Natural killer cell (primary cell): ENCODE results near the gene LGALS1. TPM values are rescaled to one million over a fixed set of nuclear protein-coding genes. Genes with fewer than 3 reads are reported as not detected.
"Not testable (repeated sequence)": the region's sequence is repeated elsewhere in the genome, so short reads cannot be mapped to it uniquely, and the experiment has no call there.

Experiments
- ATAC-seq, 3 donors: fragments of 150-1000 bp in 2 of 3; fragments of 200-7000 bp in 1 of 3; cut with Tn5 transposase; 1 replicate in 1 of 3; 2 replicates in 2 of 3; pipeline ENCODE4 v1.10.0; 2021; ENCODE audit warnings: mild to moderate bottlenecking in 2 of 3, moderate library complexity in 2 of 3
- DNase-seq, 2 donors: peaks; one replicate each; pipeline versions ENCODE4 v3.0.0 to v3.0.0-alpha.2; 2013 to 2021; ENCODE audit warnings: mixed read lengths in 1 of 2
- H3K27ac ChIP-seq: one replicate; pipeline ENCODE4 v1.5.1; 2013; ENCODE audit warnings: mild to moderate bottlenecking, low read length
- H3K27me3 ChIP-seq: one replicate; pipeline ENCODE4 v1.6.1; 2013; ENCODE audit warnings: low read length; ENCODE audit not compliant: control insufficient read depth, insufficient read depth
- H3K36me3 ChIP-seq: one replicate; pipeline ENCODE4 v1.6.1; 2013; ENCODE audit warnings: low read length; ENCODE audit not compliant: control insufficient read depth, insufficient read depth
- H3K4me1 ChIP-seq: one replicate; pipeline ENCODE4 v1.6.1; 2013; ENCODE audit warnings: low read length; ENCODE audit not compliant: control insufficient read depth, insufficient read depth
- H3K4me3 ChIP-seq: one replicate; pipeline ENCODE4 v1.5.1; 2013; ENCODE audit warnings: low read length
- H3K9me3 ChIP-seq: one replicate; pipeline ENCODE4 v1.6.1; 2013; ENCODE audit warnings: low read length; ENCODE audit not compliant: control insufficient read depth, insufficient read depth
- H3K27ac Mint-ChIP-seq, 2 donors: one replicate each; pipeline ENCODE4 v1.8.0; 2022; ENCODE audit warnings: mild to moderate bottlenecking in 2 of 2, mixed read lengths in 2 of 2, moderate library complexity in 1 of 2
- H3K27me3 Mint-ChIP-seq, 2 donors: one replicate each; pipeline ENCODE4 v1.8.0; 2022; ENCODE audit warnings: low read depth in 2 of 2, mixed read lengths in 2 of 2
- H3K36me3 Mint-ChIP-seq: one replicate; pipeline ENCODE4 v1.8.0; 2022; ENCODE audit warnings: mixed read lengths
- H3K4me1 Mint-ChIP-seq, 2 donors: one replicate each; pipeline ENCODE4 v1.8.0; 2022; ENCODE audit warnings: mixed read lengths in 2 of 2
- H3K4me3 Mint-ChIP-seq: one replicate; pipeline ENCODE4 v1.8.0; 2022; ENCODE audit warnings: mild to moderate bottlenecking, moderate library complexity, mixed read lengths
- H3K9me3 Mint-ChIP-seq, 2 donors: one replicate each; pipeline ENCODE4 v1.8.0; 2022; ENCODE audit warnings: mixed read lengths in 2 of 2
- WGBS: methylation state at CpG from one replicate; pipeline ENCODE4 v1.1.7; 2013; ENCODE audit warnings: missing lambda C conversion rate; ENCODE audit not compliant: insufficient coverage; 5-methylcytosine and 5-hydroxymethylcytosine counted together
- intact Hi-C: fragments of 100-400 bp; cut with micrococcal nuclease; formaldehyde crosslinking; loops from one replicate; pipeline ENCODE4 v1.14.2; 2022
- total RNA-seq, 4 donors: library from RNA; stranded (reverse); fragments of 120-200 nt in 1 of 4; gene quantifications; one replicate each; pipeline versions ENCODE4 v1.2.3 to v1.2.4, GENCODE V29; 2013 to 2022
- TF ChIP-seq, protein P1 (sequence below): fragments of 200-600 bp; IDR thresholded peaks from one replicate; pipeline ENCODE4 v1.8.0; 2022; ENCODE audit warnings: antibody characterized with exemption

LGALS1 gene
- total RNA-seq, 3 donors from 2014 or later (not counting 1 experiment from before 2014, with no cell fraction given), result 195 to 218 (median 214) TPM

DNA sequence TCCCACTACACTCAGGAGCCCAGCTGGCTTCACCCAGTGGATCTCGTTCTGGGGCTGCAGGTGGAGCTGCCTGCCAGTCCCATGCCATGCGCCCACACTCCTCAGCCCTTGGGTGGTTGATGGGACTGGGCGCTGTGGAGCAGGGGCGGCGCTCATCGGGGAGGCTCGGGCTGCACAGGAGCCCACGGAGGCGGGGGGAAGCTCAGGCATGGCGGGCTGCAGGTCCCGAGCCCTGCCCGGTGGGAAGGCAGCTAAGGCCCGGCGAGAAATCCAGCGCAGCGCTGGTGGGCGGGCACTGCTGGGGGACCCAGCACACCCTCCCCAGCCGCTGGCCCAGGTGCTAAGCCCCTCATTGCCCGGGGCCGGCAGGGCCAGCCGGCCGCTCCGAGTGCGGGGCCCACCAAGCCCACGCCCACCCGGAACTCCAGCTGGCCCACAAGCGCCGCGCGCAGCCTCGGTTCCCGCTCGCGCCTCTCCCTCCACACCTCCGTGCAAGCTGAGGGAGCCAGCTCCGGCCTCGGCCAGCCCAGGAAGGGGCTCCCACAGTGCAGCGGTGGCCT is 42.4 kb downstream of the LGALS1 start:
- H3K27me3 ChIP-seq, H3K4me3 Mint-ChIP-seq, H3K36me3 Mint-ChIP-seq, H3K27me3 Mint-ChIP-seq, H3K27ac Mint-ChIP-seq, ATAC-seq, H3K4me1 ChIP-seq, DNase-seq, H3K9me3 ChIP-seq, H3K9me3 Mint-ChIP-seq, intact Hi-C loops, H3K27ac ChIP-seq, H3K4me3 ChIP-seq, H3K36me3 ChIP-seq, H3K4me1 Mint-ChIP-seq: not testable (repeated sequence)
- 97% methylated on average over 38 of the region's 38 CpGs for WGBS

DNA sequence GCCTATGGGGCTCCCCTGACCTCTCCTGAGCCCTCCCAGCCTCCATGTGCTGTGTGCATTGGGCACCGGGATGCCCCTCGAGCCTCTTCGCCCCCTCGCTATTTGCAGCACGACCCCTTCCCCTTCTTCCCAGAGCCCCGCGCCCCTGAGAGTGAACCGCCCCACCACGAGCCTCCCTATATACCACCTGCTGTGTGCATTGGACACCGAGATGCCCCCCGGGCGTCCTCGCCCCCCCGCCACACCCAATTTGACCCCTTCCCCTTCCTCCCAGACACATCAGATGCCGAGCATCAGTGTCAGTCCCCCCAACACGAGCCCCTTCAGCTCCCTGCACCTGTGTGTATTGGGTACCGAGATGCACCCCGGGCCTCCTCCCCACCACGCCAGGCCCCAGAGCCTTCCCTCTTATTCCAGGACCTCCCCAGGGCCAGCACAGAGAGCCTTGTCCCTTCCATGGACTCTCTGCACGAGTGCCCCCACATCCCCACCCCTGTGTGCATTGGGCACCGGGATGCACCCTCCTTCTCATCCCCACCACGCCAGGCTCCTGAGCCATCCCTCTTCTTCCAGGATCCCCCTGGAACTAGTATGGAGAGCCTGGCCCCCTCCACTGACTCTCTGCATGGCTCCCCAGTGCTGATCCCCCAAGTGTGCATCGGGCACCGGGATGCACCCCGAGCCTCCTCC is 50.3 kb downstream of the LGALS1 start:
- no peak for DNase-seq
- Histone ChIP-seq H3K9me3 (no peaks in the 10 kb centered on the region), H3K4me1 (peaks cover 3% of the 10 kb centered on the region), H3K27me3 (no peaks in the 10 kb centered on the region), H3K27ac (no peak overlapping the region), H3K4me3 (no peak overlapping the region), H3K36me3 (no peaks in the 10 kb centered on the region)
- 93% methylated on average over 25 of the region's 25 CpGs for WGBS
- H3K4me1 Mint-ChIP-seq, result peaks cover 0 to 5% of the 10 kb centered on the region in 2 donors
- no peak overlapping the region for H3K4me3 Mint-ChIP-seq
- H3K27ac Mint-ChIP-seq, result peak overlapping the region in 1 of 2 donors; percentile 33
- H3K9me3 Mint-ChIP-seq, result no peaks in the 10 kb centered on the region
- TF ChIP-seq, protein P1, sequence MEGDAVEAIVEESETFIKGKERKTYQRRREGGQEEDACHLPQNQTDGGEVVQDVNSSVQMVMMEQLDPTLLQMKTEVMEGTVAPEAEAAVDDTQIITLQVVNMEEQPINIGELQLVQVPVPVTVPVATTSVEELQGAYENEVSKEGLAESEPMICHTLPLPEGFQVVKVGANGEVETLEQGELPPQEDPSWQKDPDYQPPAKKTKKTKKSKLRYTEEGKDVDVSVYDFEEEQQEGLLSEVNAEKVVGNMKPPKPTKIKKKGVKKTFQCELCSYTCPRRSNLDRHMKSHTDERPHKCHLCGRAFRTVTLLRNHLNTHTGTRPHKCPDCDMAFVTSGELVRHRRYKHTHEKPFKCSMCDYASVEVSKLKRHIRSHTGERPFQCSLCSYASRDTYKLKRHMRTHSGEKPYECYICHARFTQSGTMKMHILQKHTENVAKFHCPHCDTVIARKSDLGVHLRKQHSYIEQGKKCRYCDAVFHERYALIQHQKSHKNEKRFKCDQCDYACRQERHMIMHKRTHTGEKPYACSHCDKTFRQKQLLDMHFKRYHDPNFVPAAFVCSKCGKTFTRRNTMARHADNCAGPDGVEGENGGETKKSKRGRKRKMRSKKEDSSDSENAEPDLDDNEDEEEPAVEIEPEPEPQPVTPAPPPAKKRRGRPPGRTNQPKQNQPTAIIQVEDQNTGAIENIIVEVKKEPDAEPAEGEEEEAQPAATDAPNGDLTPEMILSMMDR, result no peak
- no peaks in the 10 kb centered on the region for H3K27me3 Mint-ChIP-seq
- H3K36me3 Mint-ChIP-seq, result no peaks in the 10 kb centered on the region
- intact Hi-C loops, result no loop called here
- ATAC-seq, result no peak

DNA sequence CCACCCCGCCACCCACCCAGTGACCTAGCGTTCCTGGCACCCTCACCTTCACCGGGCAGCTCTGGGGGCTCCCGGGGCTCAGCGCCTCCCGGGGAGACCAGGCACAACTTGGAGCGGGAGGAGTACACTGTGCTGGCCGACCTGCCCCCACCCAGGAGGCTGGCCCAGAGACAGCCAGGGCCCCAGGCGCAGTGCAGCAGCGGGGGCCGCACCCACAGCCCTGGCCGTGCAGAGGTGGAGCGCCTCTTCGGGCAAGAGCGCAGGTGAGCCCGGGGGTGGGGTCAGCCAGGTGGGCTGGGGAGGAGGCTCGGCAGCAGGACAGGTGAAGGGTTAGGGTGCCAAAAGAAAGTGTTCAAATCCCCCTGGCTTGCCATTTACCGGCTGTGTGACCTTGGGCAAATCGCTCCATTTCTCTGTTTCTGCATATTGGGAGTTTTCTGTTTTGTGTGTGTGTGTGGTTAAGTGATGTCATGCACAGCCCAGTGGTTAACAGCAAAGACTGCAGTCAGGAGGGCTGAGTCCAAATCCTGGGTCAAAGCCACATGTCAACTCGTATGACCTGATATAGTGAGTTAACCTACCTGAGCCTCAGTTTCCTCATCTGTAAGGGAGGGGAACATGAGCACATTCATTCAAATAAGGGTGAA is 50.9 kb downstream of the LGALS1 start:
- TF ChIP-seq, protein P1, result no peak
- intact Hi-C loops, result no loop called here
- H3K36me3 ChIP-seq, result no peaks in the 10 kb centered on the region
- Mint-ChIP-seq H3K36me3 (no peaks in the 10 kb centered on the region), H3K27me3 (no peaks in the 10 kb centered on the region), H3K4me3 (no peak overlapping the region), H3K4me1 (peaks cover 0 to 5% of the 10 kb centered on the region in 2 donors), H3K9me3 (no peaks in the 10 kb centered on the region), H3K27ac (no peak overlapping the region)
- H3K9me3 ChIP-seq, result no peaks in the 10 kb centered on the region
- WGBS, result 88% methylated on average over 20 of the region's 20 CpGs
- no peak overlapping the region for H3K27ac ChIP-seq
- peaks cover 3% of the 10 kb centered on the region for H3K4me1 ChIP-seq
- H3K27me3 ChIP-seq, result no peaks in the 10 kb centered on the region
- ATAC-seq, result peak in 2 of 3 donors; percentile 70 to 76
- DNase-seq, result no peak
- no peak overlapping the region for H3K4me3 ChIP-seq

DNA sequence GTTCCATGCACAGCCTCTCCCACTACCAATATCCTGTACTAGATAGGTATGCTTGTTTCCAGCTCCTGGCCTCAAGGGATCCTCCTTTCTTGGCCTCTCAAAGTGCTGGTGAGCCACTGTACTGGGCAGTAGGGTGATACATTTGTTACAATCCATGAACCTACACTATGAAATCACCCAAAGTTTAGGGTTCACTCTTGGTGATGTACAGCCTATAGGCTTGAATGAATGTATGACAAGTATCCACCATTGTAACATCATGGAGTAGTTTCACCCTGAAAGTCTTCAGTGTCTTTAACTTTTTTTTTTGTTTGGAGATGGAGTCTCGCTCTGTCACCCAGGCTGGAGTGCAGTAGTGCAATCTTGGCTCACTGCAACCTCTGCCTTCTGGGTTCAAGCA is 53.2 kb downstream of the LGALS1 start:
- Histone ChIP-seq H3K27me3 (no peaks in the 10 kb centered on the region), H3K9me3 (no peaks in the 10 kb centered on the region), H3K27ac (no peak overlapping the region), H3K36me3 (no peaks in the 10 kb centered on the region), H3K4me3 (no peak overlapping the region), H3K4me1 (peaks cover 3% of the 10 kb centered on the region)
- H3K27ac Mint-ChIP-seq, result no peak overlapping the region
- H3K4me3 Mint-ChIP-seq, result no peak overlapping the region
- WGBS, result 100% methylated on average over 1 of the region's 1 CpG
- no peaks in the 10 kb centered on the region for H3K9me3 Mint-ChIP-seq
- peaks cover 0 to 5% of the 10 kb centered on the region in 2 donors for H3K4me1 Mint-ChIP-seq
- DNase-seq (no peak), ATAC-seq (no peak)
- no peaks in the 10 kb centered on the region for H3K36me3 Mint-ChIP-seq
- TF ChIP-seq, protein P1, result no peak
- no peaks in the 10 kb centered on the region for H3K27me3 Mint-ChIP-seq
- intact Hi-C loops, result no loop called here

Other genes with a start within 250 kb of the LGALS1 start
- gene ELFN2, start 248.2 kb upstream of the LGALS1 start, total RNA-seq, result under 1 TPM; 0.33 to 0.49 (median 0.36) TPM
- 100 to 1,000 TPM in 2 of 3 donors, 10 to 100 TPM in 1; 75.3 to 111 (median 110) TPM for gene MFNG, start 189.3 kb upstream of the LGALS1 start, total RNA-seq
- under 1 TPM; 0.09 to 0.16 (median 0.10) TPM for gene CARD10, start 156.2 kb upstream of the LGALS1 start, total RNA-seq
- under 1 TPM in 2 of 3 donors, not detected in 1; 0.27 to 0.78 TPM for gene CDC42EP1, start 115.2 kb upstream of the LGALS1 start, total RNA-seq
- gene LGALS2, start 95.5 kb upstream of the LGALS1 start, total RNA-seq, result 1 to 10 TPM; 1.4 to 3.4 (median 2.6) TPM
- gene GGA1, start 66.8 kb upstream of the LGALS1 start, total RNA-seq, result 10 to 100 TPM; 69.3 to 87.8 (median 80.2) TPM
- gene SH3BP1, start 36.0 kb upstream of the LGALS1 start, total RNA-seq, result 100 to 1,000 TPM; 163 to 189 (median 163) TPM
- 10 to 100 TPM in 2 of 3 donors, 1 to 10 TPM in 1; 8.3 to 14.2 (median 13.4) TPM for gene PDXP, start 16.9 kb upstream of the LGALS1 start, total RNA-seq
- 10 to 100 TPM; 28.0 to 45.1 (median 39.0) TPM for gene NOL12, start 10.7 kb downstream of the LGALS1 start, total RNA-seq
- gene TRIOBP, start 21.4 kb downstream of the LGALS1 start, total RNA-seq, result 10 to 100 TPM; 25.1 to 38.5 (median 25.8) TPM
- gene GCAT, start 132.3 kb downstream of the LGALS1 start, total RNA-seq, result 1 to 10 TPM in 1 of 3 donors, under 1 TPM in 2; 0.25 to 1.2 (median 0.28) TPM
- gene GALR3, start 147.7 kb downstream of the LGALS1 start, total RNA-seq, result under 1 TPM in 2 of 3 donors, not detected in 1; 0.24 to 0.32 TPM
- gene ANKRD54, start 168.7 kb downstream of the LGALS1 start, total RNA-seq, result 10 to 100 TPM; 23.0 to 28.7 (median 26.4) TPM
- 100 to 1,000 TPM; 276 to 295 (median 291) TPM for gene EIF3L, start 173.8 kb downstream of the LGALS1 start, total RNA-seq
- gene MICALL1, start 230.7 kb downstream of the LGALS1 start, total RNA-seq, result 10 to 100 TPM; 24.6 to 34.3 (median 32.4) TPM